Osteoblast (primary cell): ENCODE results near the gene AUTS2. TPM values are rescaled to one million over a fixed set of nuclear protein-coding genes. Genes with fewer than 3 reads are reported as not detected.

Experiments used
- DNase-seq: peaks from one replicate; pipeline ENCODE4 v3.0.0; 2011; ENCODE audit warnings: low spot score, mixed read lengths; ENCODE audit not compliant: insufficient read length; ENCODE audit errors: missing footprints
- H2AFZ ChIP-seq: 2 replicates; pipeline ENCODE4 v1.6.0; 2011; ENCODE audit warnings: mild to moderate bottlenecking, low read length
- H3K27ac ChIP-seq: 2 replicates; pipeline ENCODE4 v1.5.1; 2011; ENCODE audit warnings: mild to moderate bottlenecking, low read depth, low read length, moderate library complexity
- H3K27me3 ChIP-seq: 2 replicates; pipeline ENCODE4 v1.6.0; 2012; ENCODE audit warnings: mild to moderate bottlenecking, control low read depth, inconsistent platforms, low read length, moderate library complexity; ENCODE audit not compliant: insufficient read depth
- H3K36me3 ChIP-seq: 2 replicates; pipeline ENCODE4 v1.5.1; 2011; ENCODE audit warnings: mild to moderate bottlenecking, low read length, control low read depth, moderate library complexity; ENCODE audit not compliant: insufficient read depth
- H3K4me1 ChIP-seq: 2 replicates; pipeline ENCODE4 v1.5.1; 2011; ENCODE audit warnings: mild to moderate bottlenecking, low read length, control low read depth, moderate library complexity; ENCODE audit not compliant: insufficient read depth
- H3K4me2 ChIP-seq: 2 replicates; pipeline ENCODE4 v1.6.0; 2011; ENCODE audit warnings: mild to moderate bottlenecking, low read length; ENCODE audit not compliant: insufficient read depth
- H3K4me3 ChIP-seq: fragments of 200-600 bp; sonication (generic); 3 replicates; pipeline ENCODE4 v1.5.1; 2012; ENCODE audit warnings: mild to moderate bottlenecking, low read length, inconsistent platforms; ENCODE audit not compliant: insufficient read depth
- H3K79me2 ChIP-seq: 2 replicates; pipeline ENCODE4 v1.6.0; 2012; ENCODE audit warnings: mild to moderate bottlenecking, low read length, control low read depth, inconsistent platforms; ENCODE audit not compliant: insufficient read depth
- H3K9me3 ChIP-seq: 2 replicates; pipeline ENCODE4 v1.5.1; 2011; ENCODE audit warnings: low read depth, low read length, control low read depth
- H4K20me1 ChIP-seq: 2 replicates; pipeline ENCODE4 v1.6.0; 2012; ENCODE audit warnings: mild to moderate bottlenecking, low read length, control low read depth; ENCODE audit not compliant: insufficient read depth
- CTCF ChIP-seq: IDR thresholded peaks from 2 replicates; pipeline ENCODE4 v1.5.1; 2011; ENCODE audit warnings: mild to moderate bottlenecking, low read depth, low read length, moderate library complexity; ENCODE audit errors: extremely low read depth
- total RNA-seq: library from RNA; depleted of rRNA; stranded (reverse); fragments of >200 nt; gene quantifications from 2 replicates; pipeline ENCODE4 v1.2.3, GENCODE V29; 2012

AUTS2 gene
- total RNA-seq, 1 donor, result 15.2 TPM

- Histone ChIP-seq H3K27me3 (no peaks in the 10 kb centered on the region), H3K36me3 (no peaks in the 10 kb centered on the region), H4K20me1 (no peaks in the 10 kb centered on the region), H2AFZ (no peak overlapping the region), H3K4me3 (no peak overlapping the region), H3K4me1 (no peaks in the 10 kb centered on the region), H3K9me3 (no peaks in the 10 kb centered on the region), H3K79me2 (no peaks in the 10 kb centered on the region), H3K27ac (no peak overlapping the region), H3K4me2 (no peak overlapping the region)
- no peak for TF ChIP-seq CTCF
- peak; percentile 31 for DNase-seq
These were observed 33.5 kb upstream of the AUTS2 start for GRCh38 chr7:69564454-69565417.

GRCh38 chr7:69567800-69568199 lies 30.5 kb upstream of the AUTS2 start:
- no peaks in the 10 kb centered on the region for H4K20me1 ChIP-seq
- no peaks in the 10 kb centered on the region for H3K36me3 ChIP-seq
- H3K4me1 ChIP-seq, result no peaks in the 10 kb centered on the region
- no peak overlapping the region for H3K27ac ChIP-seq
- H3K27me3 ChIP-seq, result no peaks in the 10 kb centered on the region
- H3K9me3 ChIP-seq, result no peaks in the 10 kb centered on the region
- no peak overlapping the region for H2AFZ ChIP-seq
- no peak for DNase-seq
- H3K79me2 ChIP-seq, result no peaks in the 10 kb centered on the region
- no peak overlapping the region for H3K4me3 ChIP-seq
- TF ChIP-seq CTCF, result no peak
- H3K4me2 ChIP-seq, result no peak overlapping the region

GRCh38 chr7:69568266-69568665 lies 30.0 kb upstream of the AUTS2 start:
- Histone ChIP-seq H2AFZ (no peak overlapping the region), H3K4me2 (no peak overlapping the region), H3K79me2 (no peaks in the 10 kb centered on the region), H3K9me3 (no peaks in the 10 kb centered on the region), H3K4me1 (no peaks in the 10 kb centered on the region), H3K27me3 (no peaks in the 10 kb centered on the region), H3K4me3 (no peak overlapping the region), H4K20me1 (no peaks in the 10 kb centered on the region), H3K27ac (no peak overlapping the region), H3K36me3 (no peaks in the 10 kb centered on the region)
- no peak for DNase-seq
- no peak for TF ChIP-seq CTCF

- TF ChIP-seq CTCF, result no peak
- no peak overlapping the region for H3K4me3 ChIP-seq
- H3K36me3 ChIP-seq, result no peaks in the 10 kb centered on the region
- no peak overlapping the region for H2AFZ ChIP-seq
- DNase-seq, result no peak
- H3K4me1 ChIP-seq, result no peaks in the 10 kb centered on the region
- H3K27me3 ChIP-seq, result no peaks in the 10 kb centered on the region
- no peak overlapping the region for H3K4me2 ChIP-seq
- no peak overlapping the region for H3K27ac ChIP-seq
- H4K20me1 ChIP-seq, result no peaks in the 10 kb centered on the region
- H3K79me2 ChIP-seq, result no peaks in the 10 kb centered on the region
- H3K9me3 ChIP-seq, result no peaks in the 10 kb centered on the region
These were observed 22.6 kb upstream of the AUTS2 start for GRCh38 chr7:69575651-69576050.
